Stomach (tissue), 9 donors: ENCODE results near the gene RAD9A. TPM values are rescaled to one million over a fixed set of nuclear protein-coding genes. Genes with fewer than 3 reads are reported as not detected.
"Not testable (repeated sequence)": the region's sequence is repeated elsewhere in the genome, so short reads cannot be mapped to it uniquely, and the experiment has no call there.

ENCODE experiments used
- DNase-seq, 2 donors: peaks; one replicate each; pipeline versions ENCODE4 v3.0.0 to v3.0.0-alpha.2; 2013 to 2019
- H3K27ac ChIP-seq, 5 donors: fragments of 200-600 bp in 4 of 5; sonication (generic) in 4 of 5; one replicate each; pipeline ENCODE4 v1.5.1; 2013 to 2019; ENCODE audit warnings: mild to moderate bottlenecking in 1 of 5, moderate library complexity in 1 of 5
- H3K27me3 ChIP-seq, 3 donors: fragments of 200-600 bp; sonication (generic); one replicate each; pipeline ENCODE4 v1.5.1; 2017 to 2019; ENCODE audit warnings: mixed run types in 1 of 3
- H3K36me3 ChIP-seq, 4 donors: fragments of 200-600 bp; sonication (generic); 1 replicate in 3 of 4; 2 replicates in 1 of 4; pipeline ENCODE4 v1.5.1; 2016 to 2019
- H3K4me1 ChIP-seq, 4 donors: fragments of 200-600 bp; sonication (generic); one replicate each; pipeline ENCODE4 v1.5.1; 2016 to 2019
- H3K4me3 ChIP-seq, 4 donors: fragments of 200-600 bp; sonication (generic) in 3 of 4; one replicate each; pipeline ENCODE4 v1.5.1; 2016 to 2019; ENCODE audit warnings: mild to moderate bottlenecking in 1 of 4
- H3K9me3 ChIP-seq, 4 donors: fragments of 200-600 bp; sonication (generic); one replicate each; pipeline ENCODE4 v1.5.1; 2016 to 2019
- CTCF ChIP-seq, 7 experiments: fragments of 450-650 bp in 4 of 7; fragments of 200-600 bp in 3 of 7; sonication (generic) in 3 of 7; IDR thresholded peaks; one replicate each; pipeline ENCODE4 v1.5.1; 2016 to 2019; ENCODE audit warnings: antibody characterized with exemption in 7 of 7, control low read depth in 2 of 7, mild to moderate bottlenecking in 1 of 7
- EP300 ChIP-seq: sonication (generic); formaldehyde crosslinking; IDR thresholded peaks from one replicate; pipeline ENCODE4 v1.6.1; 2017; ENCODE audit warnings: antibody characterized with exemption
- POLR2A ChIP-seq, 4 donors: fragments of 450-650 bp; IDR thresholded peaks; one replicate each; pipeline ENCODE4 v1.6.1; 2016; ENCODE audit warnings: antibody characterized with exemption in 4 of 4, control low read depth in 2 of 4, mild to moderate bottlenecking in 1 of 4, moderate library complexity in 1 of 4
- POLR2AphosphoS5 ChIP-seq, 3 donors: sonication (generic); formaldehyde crosslinking; IDR thresholded peaks; one replicate each; pipeline ENCODE4 v1.6.1; 2016; ENCODE audit warnings: antibody characterized with exemption in 3 of 3
- WGBS, 5 donors: extraction: QIAGEN DNeasy Blood & Tissue Kit in 3 of 5; methylation state at CpG; one replicate each; pipeline versions ENCODE4 v1.1.5 to v1.1.7; 2013 to 2018; 5-methylcytosine and 5-hydroxymethylcytosine counted together
- intact Hi-C: fragments of 100-400 bp; cut with DNase I; formaldehyde crosslinking; loops from one replicate; pipeline ENCODE4 v1.15.1; 2023; ENCODE audit warnings: low total_unique reads
- polyA plus RNA-seq, 3 donors: library from polyadenylated mRNA; stranded (reverse); fragments of 200-250 nt; gene quantifications; one replicate each; pipeline ENCODE4 v1.2.3, GENCODE V29; 2013
- total RNA-seq, 5 donors: library from RNA; depleted of rRNA; stranded (reverse); fragments of >200 nt; gene quantifications; one replicate each; pipeline versions ENCODE4 v1.1.0 to v1.2.3, GENCODE V29; 2014 to 2016
- donor health status: healthy with polysubstance abuse.
- donor health status: Bipolar disorder and iron deficiency.
- donor health status: healthy.

RAD9A gene
- total and polyA plus RNA-seq, 8 donors = 7.0 to 88.9 (median 28.7) TPM

GRCh38 chr11:67400251-67400941 is 8.6 kb downstream of the RAD9A start:
- peak in 1 of 2 donors; percentile 68 for DNase-seq
- peaks cover 31 to 65% (median 57%) of the 10 kb centered on the region in 4 donors for H3K4me1 ChIP-seq
- no peak for TF ChIP-seq POLR2A (IDR thresholded peaks at IDR 0.05)
- no peaks in the 10 kb centered on the region for H3K9me3 ChIP-seq
- intact Hi-C loops = no loop called here
- H3K27me3 ChIP-seq = peaks cover 0 to 15% (median 0%) of the 10 kb centered on the region in 3 donors
- 15 to 29% (median 24%) methylated on average over 18 to 23 of the region's 23 CpGs for WGBS, 5 donors
- peaks cover 28 to 53% (median 47%) of the 10 kb centered on the region in 4 donors for H3K36me3 ChIP-seq
- peak overlapping the region in 4 of 5 donors; percentile 92 to 98 (median 96) for H3K27ac ChIP-seq
- peak overlapping the region; percentile 77 to 98 (median 88) for H3K4me3 ChIP-seq

- 0 to 4% (median 2%) methylated on average over 11 to 27 of the region's 27 CpGs for WGBS, 5 donors
- peaks cover 0 to 21% (median 0%) of the 10 kb centered on the region in 3 donors for H3K27me3 ChIP-seq
- H3K27ac ChIP-seq = peak overlapping the region; percentile 92 to 98 (median 96)
- intact Hi-C loops = no loop called here
- H3K36me3 ChIP-seq = peaks cover 28 to 47% (median 41%) of the 10 kb centered on the region in 4 donors
- no peaks in the 10 kb centered on the region for H3K9me3 ChIP-seq
- peak overlapping the region; percentile 77 to 98 (median 88) for H3K4me3 ChIP-seq
- TF ChIP-seq POLR2A (IDR thresholded peaks at IDR 0.05) (no peak), CTCF (IDR thresholded peaks at IDR 0.05) (no peak)
- DNase-seq = no peak
- H3K4me1 ChIP-seq = peaks cover 31 to 65% (median 59%) of the 10 kb centered on the region in 4 donors
Observed at GRCh38 chr11:67400942-67401494, 9.2 kb downstream of the RAD9A start.

- H3K4me1 ChIP-seq = peaks cover 31 to 62% (median 56%) of the 10 kb centered on the region in 4 donors
- TF ChIP-seq POLR2AphosphoS5 (IDR thresholded peaks at IDR 0.05) (peak; percentile 7 to 81 (median 76)), CTCF (IDR thresholded peaks at IDR 0.05) (peak in 3 of 7 experiments; percentile 40 to 86 (median 49)), EP300 (no peak), POLR2A (IDR thresholded peaks at IDR 0.05) (peak in 1 of 4 donors; percentile 0)
- H3K36me3 ChIP-seq = peaks cover 28 to 40% (median 35%) of the 10 kb centered on the region in 4 donors
- 0 to 1% (median 1%) methylated on average over 16 to 73 of the region's 73 CpGs for WGBS, 5 donors
- peaks cover 0 to 27% (median 0%) of the 10 kb centered on the region in 3 donors for H3K27me3 ChIP-seq
- DNase-seq = peak; percentile 93 to 97
- H3K4me3 ChIP-seq = peak within 1 kb of the TSS; percentile 77 to 98 (median 88)
- intact Hi-C loops = no loop called here
- peak within 1 kb of the TSS; percentile 92 to 98 (median 96) for H3K27ac ChIP-seq
- H3K9me3 ChIP-seq = no peaks in the 10 kb centered on the region
Observed at GRCh38 chr11:67401495-67402191, 9.9 kb downstream of the RAD9A start, which contains the start of gene PPP1CA. Gene PPP1CA (minus strand): TSS chr11:67401858. CDS start chr11:67401782, 76 bp downstream.

GRCh38 chr11:67402192-67402839 is 10.5 kb downstream of the RAD9A start:
- peaks cover 23 to 34% (median 28%) of the 10 kb centered on the region in 4 donors for H3K36me3 ChIP-seq
- WGBS, 5 donors = 52 to 58% (median 54%) methylated on average over 19 of the region's 19 CpGs
- DNase-seq, H3K9me3 ChIP-seq, intact Hi-C loops: not testable (repeated sequence)
- peaks cover 31 to 59% (median 52%) of the 10 kb centered on the region in 4 donors for H3K4me1 ChIP-seq
- peaks cover 0 to 34% (median 0%) of the 10 kb centered on the region in 3 donors for H3K27me3 ChIP-seq
- H3K4me3 ChIP-seq = peak overlapping the region; percentile 77 to 98 (median 88)
- peak overlapping the region; percentile 57 to 98 (median 95) for H3K27ac ChIP-seq

GRCh38 chr11:67403085-67403484 is 11.3 kb downstream of the RAD9A start:
- WGBS, 5 donors = 93 to 97% (median 96%) methylated on average over 9 of the region's 9 CpGs
- Histone ChIP-seq H3K27me3 (peaks cover 0 to 41% (median 0%) of the 10 kb centered on the region in 3 donors), H3K4me1 (peaks cover 31 to 58% (median 45%) of the 10 kb centered on the region in 4 donors), H3K36me3 (peaks cover 15 to 26% (median 21%) of the 10 kb centered on the region in 4 donors), H3K27ac (peak overlapping the region in 4 of 5 donors; percentile 49 to 98 (median 68)), H3K4me3 (peak overlapping the region in 1 of 4 donors; percentile 43)
- H3K9me3 ChIP-seq, intact Hi-C loops, DNase-seq: not testable (repeated sequence)
